NCI-H2029 treated with DMSO at 0.1 percent for 48 hours (cell line): Measurements from ENCODE around the gene ZNF619.

Experiments used
- DNase-seq: peaks from one replicate; lab custom pipeline; 2025; lab: John Stamatoyannopoulos, UW

ZNF619 gene

DNA sequence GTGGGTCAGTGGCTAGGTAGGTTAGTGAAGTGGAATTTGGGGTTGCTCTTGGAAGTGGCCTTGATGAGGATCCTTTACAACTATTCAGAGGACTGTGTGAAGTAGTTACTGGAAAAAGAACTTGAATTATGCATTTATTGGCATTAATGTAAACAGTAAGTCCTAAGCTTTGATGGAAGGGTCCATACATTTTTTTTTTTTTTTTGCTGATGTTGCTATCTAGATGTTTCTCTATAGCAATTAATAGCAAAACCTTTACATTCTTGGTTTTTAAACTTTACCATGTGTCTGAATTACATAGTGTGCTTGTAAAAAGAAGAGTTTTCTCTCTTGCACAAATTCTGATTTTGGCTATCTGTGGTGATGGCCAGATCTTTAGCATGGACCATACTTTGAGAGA, 57.4 kb downstream of the ZNF619 start:
- DNase-seq, result no peak
